ENCODE measurements around the gene BICD1. TPM values are rescaled to one million over a fixed set of nuclear protein-coding genes. Genes with fewer than 3 reads are reported as not detected.

Gene BICD1
- total RNA-seq, 1 experiment from 2014 or later = 9.2 TPM

DNA sequence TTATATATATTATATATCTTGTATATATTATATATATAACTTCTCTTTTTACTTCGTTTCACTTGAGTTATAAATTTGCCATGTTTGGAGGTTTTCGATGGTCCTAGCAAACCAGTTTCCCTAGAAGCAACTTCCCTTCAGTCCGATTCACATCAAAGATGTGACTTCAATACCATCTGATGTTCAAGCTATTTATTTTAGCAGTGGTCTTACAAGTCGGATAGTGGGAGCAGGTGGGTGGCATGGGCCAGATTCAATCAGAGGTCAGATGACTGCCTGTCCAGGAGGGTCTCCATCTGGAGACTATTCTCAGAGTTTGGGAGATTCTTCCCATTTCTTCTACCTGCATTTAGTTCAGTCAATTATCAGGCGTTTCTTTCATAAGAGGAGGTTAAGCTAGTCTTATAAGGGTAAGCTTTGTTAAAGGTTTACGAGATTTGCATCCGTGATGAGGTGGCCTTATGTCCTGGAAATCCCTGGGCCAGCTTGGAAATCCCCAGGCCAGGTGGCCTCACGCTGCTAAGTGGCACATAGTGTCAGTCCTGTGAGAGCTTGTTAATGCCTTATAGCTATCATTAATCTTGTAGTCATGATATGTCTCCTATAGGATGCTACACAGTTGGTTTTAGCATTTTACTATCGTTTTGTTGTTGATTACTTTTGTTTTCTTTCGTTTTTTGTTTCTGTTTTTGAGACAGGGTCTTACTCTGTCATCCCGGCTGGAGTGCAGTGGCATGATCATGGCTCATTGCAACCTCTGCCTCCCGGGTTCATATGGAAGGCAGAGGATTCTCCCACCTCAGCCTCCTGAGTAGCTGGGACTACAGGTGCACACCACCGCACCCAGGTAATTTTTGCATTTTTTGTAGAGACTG, 145.8 kb downstream of the BICD1 start:
- Histone ChIP-seq H3F3A (ENCODE audit: low read length, unreplicated experiment) (no peaks in the 10 kb centered on the region), H3K4me3 (ENCODE audit: low read length) (no peak overlapping the region), H3K9me3 (ENCODE audit: low read length) (no peaks in the 10 kb centered on the region), H3K36me3 (ENCODE audit: low read depth, low read length) (no peaks in the 10 kb centered on the region), H3K9me2 (replicated peaks; ENCODE audit: low read length) (no peaks in the 10 kb centered on the region), H3K27ac (ENCODE audit: low read length) (no peak overlapping the region), H4K20me1 (ENCODE audit: low read length) (no peaks in the 10 kb centered on the region), H3K9ac (ENCODE audit: low read length) (no peak overlapping the region), H3K4me2 (ENCODE audit: low read length) (no peak overlapping the region), H3K79me2 (ENCODE audit: low read length) (no peaks in the 10 kb centered on the region), H3K27me3 (ENCODE audit: low read length) (no peaks in the 10 kb centered on the region), H2AFZ (ENCODE audit: low read length) (no peak overlapping the region), H3K4me1 (ENCODE audit: insufficient read depth, low read length) (no peaks in the 10 kb centered on the region)
- ATAC-seq = no peak
- BruUV-seq (replicated peaks) = no TSS peak
- TF ChIP-seq, protein P1, sequence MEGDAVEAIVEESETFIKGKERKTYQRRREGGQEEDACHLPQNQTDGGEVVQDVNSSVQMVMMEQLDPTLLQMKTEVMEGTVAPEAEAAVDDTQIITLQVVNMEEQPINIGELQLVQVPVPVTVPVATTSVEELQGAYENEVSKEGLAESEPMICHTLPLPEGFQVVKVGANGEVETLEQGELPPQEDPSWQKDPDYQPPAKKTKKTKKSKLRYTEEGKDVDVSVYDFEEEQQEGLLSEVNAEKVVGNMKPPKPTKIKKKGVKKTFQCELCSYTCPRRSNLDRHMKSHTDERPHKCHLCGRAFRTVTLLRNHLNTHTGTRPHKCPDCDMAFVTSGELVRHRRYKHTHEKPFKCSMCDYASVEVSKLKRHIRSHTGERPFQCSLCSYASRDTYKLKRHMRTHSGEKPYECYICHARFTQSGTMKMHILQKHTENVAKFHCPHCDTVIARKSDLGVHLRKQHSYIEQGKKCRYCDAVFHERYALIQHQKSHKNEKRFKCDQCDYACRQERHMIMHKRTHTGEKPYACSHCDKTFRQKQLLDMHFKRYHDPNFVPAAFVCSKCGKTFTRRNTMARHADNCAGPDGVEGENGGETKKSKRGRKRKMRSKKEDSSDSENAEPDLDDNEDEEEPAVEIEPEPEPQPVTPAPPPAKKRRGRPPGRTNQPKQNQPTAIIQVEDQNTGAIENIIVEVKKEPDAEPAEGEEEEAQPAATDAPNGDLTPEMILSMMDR (conservative IDR thresholded peaks at IDR 0.05; ENCODE audit: low read depth, low read length) = no peak
- TF ChIP-seq EZH2 (IDR thresholded peaks at IDR 0.05; ENCODE audit: low read length, unreplicated experiment) (no peak), EZH2phosphoT487 (IDR thresholded peaks at IDR 0.05; ENCODE audit: borderline replicate concordance, low read length) (no peak)
- ChIA-PET CTCF (no interaction called here), POLR2A (ENCODE audit: unreplicated experiment) (no interaction called here)
- intact Hi-C loops (cut with micrococcal nuclease) = no loop called here
- no peak for DNase-seq

GRCh38 chr12:32253154-32253790, 146.6 kb downstream of the BICD1 start:
- Histone ChIP-seq H3K79me2 (ENCODE audit: low read length) (no peaks in the 10 kb centered on the region), H3K27me3 (ENCODE audit: low read length) (no peaks in the 10 kb centered on the region), H3K9ac (ENCODE audit: low read length) (no peak overlapping the region), H3K9me2 (replicated peaks; ENCODE audit: low read length) (no peaks in the 10 kb centered on the region), H3K9me3 (ENCODE audit: low read length) (no peaks in the 10 kb centered on the region), H3K4me3 (ENCODE audit: low read length) (no peak overlapping the region), H2AFZ (ENCODE audit: low read length) (no peak overlapping the region), H3F3A (ENCODE audit: low read length, unreplicated experiment) (no peaks in the 10 kb centered on the region), H3K4me2 (ENCODE audit: low read length) (no peak overlapping the region), H4K20me1 (ENCODE audit: low read length) (no peaks in the 10 kb centered on the region), H3K27ac (ENCODE audit: low read length) (no peak overlapping the region), H3K4me1 (ENCODE audit: insufficient read depth, low read length) (no peaks in the 10 kb centered on the region), H3K36me3 (ENCODE audit: low read depth, low read length) (no peaks in the 10 kb centered on the region)
- no peak for TF ChIP-seq EZH2 (IDR thresholded peaks at IDR 0.05; ENCODE audit: low read length, unreplicated experiment)
- CTCF ChIA-PET = no interaction called here
- intact Hi-C loops (cut with micrococcal nuclease) = no loop called here
- DNase-seq (no peak), ATAC-seq (no peak)
- POLR2A ChIA-PET (ENCODE audit: unreplicated experiment) = no interaction called here
- no TSS peak for BruUV-seq (replicated peaks)

DNA sequence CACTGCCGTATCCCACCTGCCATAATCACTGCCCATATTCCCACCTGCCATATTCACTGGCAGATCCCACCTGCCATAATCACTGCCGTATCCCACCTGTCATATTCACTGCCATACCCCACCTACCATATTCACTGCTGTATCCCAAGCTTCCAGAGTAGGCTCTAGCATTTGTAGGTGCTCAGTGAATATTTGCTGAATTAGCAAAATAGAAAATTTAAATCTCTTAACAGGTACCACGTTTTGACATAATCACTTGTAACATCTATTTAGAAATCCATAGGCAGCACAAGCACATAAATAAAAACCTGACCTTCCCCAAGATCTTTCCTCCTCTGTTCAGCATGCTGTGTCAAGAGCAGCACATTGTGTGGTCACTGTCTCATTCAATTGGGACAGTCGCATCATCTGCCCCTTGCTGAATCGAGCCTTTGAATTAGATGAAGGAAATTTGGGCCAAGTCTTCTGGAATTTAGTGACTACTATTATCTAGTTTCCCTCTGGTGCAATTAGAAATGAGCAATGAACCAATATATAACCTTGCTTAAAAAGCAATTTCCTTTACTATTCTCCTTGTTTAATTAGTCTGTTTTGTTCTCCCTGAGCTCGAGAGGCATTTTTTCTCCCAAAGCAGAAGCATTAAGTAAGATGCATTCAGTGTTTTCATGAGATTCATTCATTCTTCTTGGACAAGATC, 147.8 kb downstream of the BICD1 start:
- CTCF ChIA-PET = no interaction called here
- H2AFZ ChIP-seq (ENCODE audit: low read length) = no peak overlapping the region
- no peak overlapping the region for H3K4me3 ChIP-seq (ENCODE audit: low read length)
- H3K27ac ChIP-seq (ENCODE audit: low read length) = no peak overlapping the region
- BruUV-seq (replicated peaks) = no TSS peak
- no peaks in the 10 kb centered on the region for H3K9me2 ChIP-seq (replicated peaks; ENCODE audit: low read length)
- no peaks in the 10 kb centered on the region for H3K27me3 ChIP-seq (ENCODE audit: low read length)
- H3K4me1 ChIP-seq (ENCODE audit: insufficient read depth, low read length) = no peaks in the 10 kb centered on the region
- TF ChIP-seq EZH2phosphoT487 (IDR thresholded peaks at IDR 0.05; ENCODE audit: borderline replicate concordance, low read length) (no peak), EZH2 (IDR thresholded peaks at IDR 0.05; ENCODE audit: low read length, unreplicated experiment) (no peak)
- TF ChIP-seq, protein P1 (conservative IDR thresholded peaks at IDR 0.05; ENCODE audit: low read depth, low read length) = no peak
- ATAC-seq = no peak
- H3K4me2 ChIP-seq (ENCODE audit: low read length) = no peak overlapping the region
- H4K20me1 ChIP-seq (ENCODE audit: low read length) = no peaks in the 10 kb centered on the region
- H3K9ac ChIP-seq (ENCODE audit: low read length) = no peak overlapping the region
- no peaks in the 10 kb centered on the region for H3K9me3 ChIP-seq (ENCODE audit: low read length)
- no peaks in the 10 kb centered on the region for H3K36me3 ChIP-seq (ENCODE audit: low read depth, low read length)
- POLR2A ChIA-PET (ENCODE audit: unreplicated experiment) = no interaction called here
- DNase-seq = no peak
- intact Hi-C loops (cut with micrococcal nuclease) = no loop called here
- H3K79me2 ChIP-seq (ENCODE audit: low read length) = no peaks in the 10 kb centered on the region
- no peaks in the 10 kb centered on the region for H3F3A ChIP-seq (ENCODE audit: low read length, unreplicated experiment)
